ENCODE data around the gene ABLIM2. TPM values are rescaled to one million over a fixed set of nuclear protein-coding genes. Genes with fewer than 3 reads are reported as not detected.

Gene ABLIM2
- total RNA-seq, 1 experiment from 2014 or later = 6.1 TPM

- peak overlapping the region; percentile 67; the same call in 1 of the 2 replicates for H3K27ac ChIP-seq (ENCODE audit: low read depth, low read length)
- peaks cover 22 to 36% of the 10 kb centered on the region in 2 experiments for H3K4me1 ChIP-seq (ENCODE audit: control insufficient read depth in 1 of 2, insufficient read depth in 2 of 2, low read length in 2 of 2)
- no peaks in the 10 kb centered on the region for H3K79me2 ChIP-seq (ENCODE audit: insufficient read depth, low read length)
- H3K4me3 ChIP-seq (replicated peaks in 1 of 2; ENCODE audit: low read depth in 1 of 2, low read length in 2 of 2) = peak overlapping the region in 1 of 2 experiments; percentile 64; a peak in 2 of 4 replicates
- H4K20me1 ChIP-seq (ENCODE audit: insufficient read depth) = no peaks in the 10 kb centered on the region
- TF ChIP-seq ZBTB33 (IDR thresholded peaks at IDR 0.05; ENCODE audit: extremely low read depth, insufficient replicate concordance, low read length) (no peak), POLR2AphosphoS5 (IDR thresholded peaks at IDR 0.05; ENCODE audit: low read depth, low read length) (no peak), MAX (IDR thresholded peaks at IDR 0.05) (no peak), ZNF274 (IDR thresholded peaks at IDR 0.05; ENCODE audit: low read depth, low read length) (no peak), POLR2A (IDR thresholded peaks at IDR 0.05; ENCODE audit: borderline replicate concordance, extremely low read depth, insufficient read depth, insufficient read length) (no peak), SRF (IDR thresholded peaks at IDR 0.05; ENCODE audit: low read depth) (no peak), TCF7L2 (IDR thresholded peaks at IDR 0.05; ENCODE audit: borderline replicate concordance, extremely low read depth, insufficient read depth, insufficient read length) (no peak), ZFX (IDR thresholded peaks at IDR 0.05) (no peak), YY1 (IDR thresholded peaks at IDR 0.05; ENCODE audit: extremely low read depth, insufficient replicate concordance, low read depth, low read length) (no peak), ELF1 (IDR thresholded peaks at IDR 0.05; ENCODE audit: borderline replicate concordance, low read depth) (no peak), RAD21 (IDR thresholded peaks at IDR 0.05; ENCODE audit: low read depth) (no peak), SIN3A (IDR thresholded peaks at IDR 0.05; ENCODE audit: low read depth) (no peak), EZH2 (IDR thresholded peaks at IDR 0.05) (no peak), SP1 (IDR thresholded peaks at IDR 0.05; ENCODE audit: low read depth) (no peak), CTCF (IDR thresholded peaks at IDR 0.05 in 2 of 3, conservative IDR thresholded peaks at IDR 0.05 in 1 of 3; ENCODE audit: borderline replicate concordance in 1 of 3, insufficient read depth in 1 of 3, low read depth in 2 of 3, low read length in 2 of 3) (no peak), FOSL1 (IDR thresholded peaks at IDR 0.05; ENCODE audit: low read depth) (no peak), CEBPB (IDR thresholded peaks at IDR 0.05; ENCODE audit: low read depth) (no peak), EGR1 (IDR thresholded peaks at IDR 0.05; ENCODE audit: low read depth) (no peak)
- DNase-seq (ENCODE audit: low read depth, low spot score) (no peak), ATAC-seq (peak; percentile 7; the same call in 1 of the 2 replicates)
- no peaks in the 10 kb centered on the region for H3K9me2 ChIP-seq (ENCODE audit: insufficient read depth)
- no TSS peak for BruUV-seq (replicated peaks)
- H3K36me3 ChIP-seq (ENCODE audit: control insufficient read depth in 1 of 2, insufficient read depth in 2 of 2, low read length in 2 of 2) = no peaks in the 10 kb centered on the region
- ChIA-PET RAD21 (ENCODE audit: low non-redundant PET in 1 of 2, low total read pairs in 2 of 2, uncharacterized antibody in 2 of 2, unreplicated experiment in 2 of 2) (interaction anchor here (0.9 to 1.0 kb wide), 2 partner anchors 22 kb away, joined by 3 to 4 read pairs; no protein-coding TSS in a partner anchor), CTCF (interaction anchor here (1.4 kb wide), 1 partner anchor 22 kb away, joined by 8 read pairs; no protein-coding TSS in a partner anchor), POLR2A (interaction anchor here (1.5 kb wide), 1 partner anchor 16 kb away, joined by 3 read pairs; no protein-coding TSS in a partner anchor)
- H3K4me2 ChIP-seq (ENCODE audit: low read length) = peak overlapping the region; percentile 89
- no peaks in the 10 kb centered on the region for H3K27me3 ChIP-seq (ENCODE audit: insufficient read depth, low read length)
- no peaks in the 10 kb centered on the region for H3K9me3 ChIP-seq (ENCODE audit: control insufficient read depth in 1 of 2, insufficient read depth in 1 of 2, low read depth in 1 of 2, low read length in 2 of 2)
- no peak overlapping the region for H2AFZ ChIP-seq (ENCODE audit: low read depth, low read length, poor library complexity, severe bottlenecking)
- peak overlapping the region; percentile 66 for H3K9ac ChIP-seq (ENCODE audit: low read length)
- intact Hi-C loops (cut with micrococcal nuclease) = no loop called here
Observed at GRCh38 chr4:8198206-8198905, 39.7 kb upstream of the ABLIM2 start.
